Measurements from ENCODE around the gene CXCL14. TPM values are rescaled to one million over a fixed set of nuclear protein-coding genes. Genes with fewer than 3 reads are reported as not detected.

The CXCL14 gene
- total RNA-seq, 1 experiment from 2014 or later, result not detected

DNA sequence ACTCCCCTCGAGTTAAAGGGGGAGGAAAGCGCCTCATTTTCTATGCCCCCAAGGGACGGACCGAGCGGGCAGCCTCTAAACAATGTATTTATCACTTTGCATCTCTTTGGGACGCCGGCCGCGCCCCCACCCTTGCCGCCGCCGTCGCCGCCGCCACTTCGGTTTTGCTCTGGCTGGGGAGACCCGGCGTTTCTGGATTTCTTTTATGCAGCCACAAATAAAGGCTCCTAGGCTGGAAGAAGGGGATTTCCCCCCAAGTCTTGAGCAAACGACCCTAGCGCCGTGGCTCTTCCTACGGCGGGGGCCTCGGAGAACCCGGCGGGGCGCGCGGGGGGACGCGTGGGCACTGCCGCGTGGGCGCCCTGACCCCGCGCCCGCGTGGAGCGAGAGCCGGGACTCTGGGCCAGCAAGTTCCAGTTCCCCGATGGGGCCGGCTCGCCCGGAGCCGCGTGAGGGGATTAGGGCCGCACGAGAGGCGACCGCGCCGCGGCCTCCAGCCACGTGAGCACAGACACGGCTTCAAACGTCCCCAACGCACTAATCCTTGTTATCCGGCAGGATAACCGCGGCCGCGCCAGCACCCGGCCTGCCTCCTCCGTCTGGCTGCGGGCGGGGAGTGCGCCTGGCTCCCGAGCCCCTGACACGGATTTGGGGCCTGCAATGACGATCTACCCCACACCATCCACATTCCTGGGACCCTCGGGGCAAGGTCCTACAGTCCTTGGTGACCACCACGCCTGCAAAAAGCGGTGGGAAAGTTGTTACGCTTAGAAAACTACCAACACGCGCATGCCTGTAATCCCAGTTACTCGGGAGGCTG, 35.1 kb downstream of the CXCL14 start:
- CTCF ChIA-PET, result interaction anchor here (1.2 to 1.3 kb wide), 2 partner anchors 10 to 22 kb away, joined by 3 to 7 read pairs; no protein-coding TSS in a partner anchor
- Mint-ChIP-seq H3K9me3 (ENCODE audit: low read depth, unreplicated experiment) (no peaks in the 10 kb centered on the region), H3K4me1 (ENCODE audit: low read depth, unreplicated experiment) (no peaks in the 10 kb centered on the region), H3K4me3 (ENCODE audit: low read depth, unreplicated experiment) (peak overlapping the region; percentile 42), H3K36me3 (ENCODE audit: insufficient read depth, unreplicated experiment) (no peaks in the 10 kb centered on the region), H3K27me3 (ENCODE audit: unreplicated experiment) (peaks cover 97% of the 10 kb centered on the region), H3K27ac (ENCODE audit: unreplicated experiment) (no peak overlapping the region)
- BruUV-seq (replicated peaks), result no TSS peak
- TF ChIP-seq, protein P1, sequence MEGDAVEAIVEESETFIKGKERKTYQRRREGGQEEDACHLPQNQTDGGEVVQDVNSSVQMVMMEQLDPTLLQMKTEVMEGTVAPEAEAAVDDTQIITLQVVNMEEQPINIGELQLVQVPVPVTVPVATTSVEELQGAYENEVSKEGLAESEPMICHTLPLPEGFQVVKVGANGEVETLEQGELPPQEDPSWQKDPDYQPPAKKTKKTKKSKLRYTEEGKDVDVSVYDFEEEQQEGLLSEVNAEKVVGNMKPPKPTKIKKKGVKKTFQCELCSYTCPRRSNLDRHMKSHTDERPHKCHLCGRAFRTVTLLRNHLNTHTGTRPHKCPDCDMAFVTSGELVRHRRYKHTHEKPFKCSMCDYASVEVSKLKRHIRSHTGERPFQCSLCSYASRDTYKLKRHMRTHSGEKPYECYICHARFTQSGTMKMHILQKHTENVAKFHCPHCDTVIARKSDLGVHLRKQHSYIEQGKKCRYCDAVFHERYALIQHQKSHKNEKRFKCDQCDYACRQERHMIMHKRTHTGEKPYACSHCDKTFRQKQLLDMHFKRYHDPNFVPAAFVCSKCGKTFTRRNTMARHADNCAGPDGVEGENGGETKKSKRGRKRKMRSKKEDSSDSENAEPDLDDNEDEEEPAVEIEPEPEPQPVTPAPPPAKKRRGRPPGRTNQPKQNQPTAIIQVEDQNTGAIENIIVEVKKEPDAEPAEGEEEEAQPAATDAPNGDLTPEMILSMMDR (IDR thresholded peaks at IDR 0.05; ENCODE audit: unreplicated experiment), result no peak
- intact Hi-C loops (cut with micrococcal nuclease; ENCODE audit: unreplicated experiment), result no loop called here
- DNase-seq, result no peak

DNA sequence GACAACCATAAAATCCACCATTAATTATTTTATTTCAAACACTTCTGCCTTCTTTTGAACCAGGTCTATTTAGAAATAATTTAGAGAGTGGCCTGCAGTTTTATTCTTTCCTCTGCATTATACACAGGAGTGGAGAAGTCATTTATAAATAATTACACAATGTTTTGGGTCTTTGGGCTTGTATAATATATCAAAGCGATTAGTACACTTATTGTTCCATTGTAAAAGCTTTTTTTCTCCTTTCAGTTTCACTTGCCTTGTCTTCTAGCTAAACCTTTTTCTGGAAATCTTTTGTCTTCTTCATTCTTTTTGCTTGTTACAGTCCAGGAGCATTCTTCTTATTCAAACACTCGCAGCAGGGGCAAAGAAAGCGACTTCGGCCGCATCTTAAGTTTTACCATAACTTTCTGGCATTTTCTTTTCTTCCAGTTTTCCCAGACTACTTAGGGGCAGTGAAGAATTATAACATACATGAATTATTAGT, 35.7 kb downstream of the CXCL14 start:
- H3K27me3 Mint-ChIP-seq (ENCODE audit: unreplicated experiment), result peaks cover 97% of the 10 kb centered on the region
- CTCF ChIA-PET, result interaction anchor here (0.7 to 1.3 kb wide), 3 partner anchors 10 to 166 kb away, joined by 3 to 7 read pairs (median 3); no protein-coding TSS in a partner anchor
- H3K36me3 Mint-ChIP-seq (ENCODE audit: insufficient read depth, unreplicated experiment), result no peaks in the 10 kb centered on the region
- H3K27ac Mint-ChIP-seq (ENCODE audit: unreplicated experiment), result no peak overlapping the region
- BruUV-seq (replicated peaks), result no TSS peak
- DNase-seq, result no peak
- H3K9me3 Mint-ChIP-seq (ENCODE audit: low read depth, unreplicated experiment), result no peaks in the 10 kb centered on the region
- no peaks in the 10 kb centered on the region for H3K4me1 Mint-ChIP-seq (ENCODE audit: low read depth, unreplicated experiment)
- TF ChIP-seq, protein P1 (IDR thresholded peaks at IDR 0.05; ENCODE audit: unreplicated experiment), result no peak
- intact Hi-C loops (cut with micrococcal nuclease; ENCODE audit: unreplicated experiment), result no loop called here
- no peak overlapping the region for H3K4me3 Mint-ChIP-seq (ENCODE audit: low read depth, unreplicated experiment)

- no TSS peak for BruUV-seq (replicated peaks)
- TF ChIP-seq, protein P1 (IDR thresholded peaks at IDR 0.05; ENCODE audit: unreplicated experiment), result no peak
- no peak overlapping the region for H3K4me3 Mint-ChIP-seq (ENCODE audit: low read depth, unreplicated experiment)
- no peaks in the 10 kb centered on the region for H3K4me1 Mint-ChIP-seq (ENCODE audit: low read depth, unreplicated experiment)
- CTCF ChIA-PET, result interaction anchor here (0.8 to 1.3 kb wide), 2 partner anchors 12 to 75 kb away, joined by 3 to 7 read pairs; no protein-coding TSS in a partner anchor
- peaks cover 97% of the 10 kb centered on the region for H3K27me3 Mint-ChIP-seq (ENCODE audit: unreplicated experiment)
- H3K9me3 Mint-ChIP-seq (ENCODE audit: low read depth, unreplicated experiment), result no peaks in the 10 kb centered on the region
- intact Hi-C loops (cut with micrococcal nuclease; ENCODE audit: unreplicated experiment), result no loop called here
- H3K27ac Mint-ChIP-seq (ENCODE audit: unreplicated experiment), result no peak overlapping the region
- no peaks in the 10 kb centered on the region for H3K36me3 Mint-ChIP-seq (ENCODE audit: insufficient read depth, unreplicated experiment)
- DNase-seq, result no peak
Observed at GRCh38 chr5:135541807-135542502, 36.8 kb downstream of the CXCL14 start.

GRCh38 chr5:135539430-135540005, 39.3 kb downstream of the CXCL14 start:
- H3K9me3 Mint-ChIP-seq (ENCODE audit: low read depth, unreplicated experiment), result no peaks in the 10 kb centered on the region
- no peak overlapping the region for H3K4me3 Mint-ChIP-seq (ENCODE audit: low read depth, unreplicated experiment)
- H3K27ac Mint-ChIP-seq (ENCODE audit: unreplicated experiment), result no peak overlapping the region
- H3K4me1 Mint-ChIP-seq (ENCODE audit: low read depth, unreplicated experiment), result no peaks in the 10 kb centered on the region
- H3K36me3 Mint-ChIP-seq (ENCODE audit: insufficient read depth, unreplicated experiment), result no peaks in the 10 kb centered on the region
- TF ChIP-seq, protein P1 (IDR thresholded peaks at IDR 0.05; ENCODE audit: unreplicated experiment), result no peak
- CTCF ChIA-PET, result interaction anchor here (1.0 kb wide), 1 partner anchor 11 kb away, joined by 3 read pairs; no protein-coding TSS in a partner anchor
- BruUV-seq (replicated peaks), result no TSS peak
- intact Hi-C loops (cut with micrococcal nuclease; ENCODE audit: unreplicated experiment), result no loop called here
- peaks cover 89% of the 10 kb centered on the region for H3K27me3 Mint-ChIP-seq (ENCODE audit: unreplicated experiment)
- no peak for DNase-seq
